ENCODE results near the gene NFXL1. TPM values are rescaled to one million over a fixed set of nuclear protein-coding genes. Genes with fewer than 3 reads are reported as not detected.

The NFXL1 gene
- total and polyA plus RNA-seq, 10 of the 15 experiments (the other 5 are each of a cell fraction or from before 2014, with no cell fraction given): 8.1 to 16.5 (median 13.1) TPM

DNA sequence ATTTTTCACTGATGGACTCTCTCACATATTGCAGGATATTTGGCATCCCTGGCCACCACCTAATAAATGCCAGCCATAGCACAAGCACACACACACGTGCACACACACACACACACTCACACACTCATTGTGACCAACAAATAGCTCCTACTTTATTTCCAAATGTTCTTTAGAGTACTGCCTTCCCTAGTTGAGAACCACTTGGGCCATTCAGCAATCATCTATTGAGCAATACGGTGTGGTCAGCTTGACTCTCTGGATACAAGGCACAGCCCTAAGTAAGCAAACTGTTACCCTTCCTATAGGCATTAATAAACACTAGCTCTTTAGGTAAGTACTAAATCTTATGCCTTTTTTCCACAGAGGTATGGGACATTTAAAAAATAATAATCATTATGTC lies 97.6 kb downstream of the NFXL1 start:
- Histone ChIP-seq H4K20me1 (ENCODE audit: control insufficient read depth, insufficient read depth) (no peaks in the 10 kb centered on the region), H3K27me3 (replicated peaks in 1 of 2; ENCODE audit: control insufficient read depth in 2 of 2, insufficient read depth in 2 of 2, low read length in 1 of 2) (peaks cover 0 to 2% of the 10 kb centered on the region in 2 experiments; a peak in 1 of 4 replicates), H2AFZ (ENCODE audit: control insufficient read depth, low read depth, low read length) (no peak overlapping the region), H3K79me2 (ENCODE audit: control insufficient read depth, insufficient read depth, low read length) (no peaks in the 10 kb centered on the region), H3K4me1 (ENCODE audit: control insufficient read depth, insufficient read depth, low read length) (no peaks in the 10 kb centered on the region), H3K4me3 (no peak overlapping the region), H3K27ac (ENCODE audit: control insufficient read depth, insufficient read depth) (no peak overlapping the region), H3K9me3 (replicated peaks; ENCODE audit: control insufficient read depth, insufficient read depth, low read length) (no peaks in the 10 kb centered on the region), H3K36me3 (ENCODE audit: control insufficient read depth in 2 of 2, insufficient read depth in 2 of 2, low read length in 1 of 2) (no peaks in the 10 kb centered on the region), H3K9ac (ENCODE audit: control insufficient read depth, insufficient read depth, low read length) (no peak overlapping the region), H3K4me2 (ENCODE audit: control insufficient read depth, insufficient read depth) (no peak overlapping the region)
- DNase-seq (ENCODE audit: low read depth, low spot score) (no peak), FAIRE-seq (no peak), ATAC-seq (no peak)
- POLR2A ChIA-PET: no interaction called here
- CTCF ChIA-PET: interaction anchor here (3.0 kb wide), 1 partner anchor 22 kb away, joined by 10 read pairs; the partner anchor contains the start of gene CORIN
- intact Hi-C loops (cut with micrococcal nuclease; ENCODE audit: unreplicated experiment): no loop called here
- in situ Hi-C loops (cut with MboI): no loop called here
- SMC1A ChIA-PET (ENCODE audit: uncharacterized antibody, unreplicated experiment): interaction anchor here (1.2 kb wide), 1 partner anchor 13 kb away, joined by 3 read pairs; no protein-coding TSS in a partner anchor
- RAD21 ChIA-PET (ENCODE audit: unreplicated experiment): no interaction called here
- no TSS peak for BruUV-seq (replicated peaks)
- TF ChIP-seq SREBF1 (IDR thresholded peaks at IDR 0.05; ENCODE audit: low read length) (no peak), SP1 (IDR thresholded peaks at IDR 0.05; ENCODE audit: low read depth, low read length) (no peak), MEF2B (IDR thresholded peaks at IDR 0.05; ENCODE audit: partially characterized antibody, poor library complexity, severe bottlenecking) (no peak), NFIC (IDR thresholded peaks at IDR 0.05; ENCODE audit: low read depth, low read length) (no peak), ZBTB33 (IDR thresholded peaks at IDR 0.05) (no peak)
- WGBS (ENCODE audit: insufficient coverage, insufficient replicate concordance, low lambda C conversion rate, missing lambda C conversion rate): 2% methylated on average over 2 of the region's 2 CpGs
